SK-N-SH (cell line): ENCODE data around the gene NEK5. TPM values are rescaled to one million over a fixed set of nuclear protein-coding genes. Genes with fewer than 3 reads are reported as not detected.

Source experiments
- CTCF ChIP-seq: fragments of 200-600 bp; sonication (generic); IDR thresholded peaks from 2 replicates; pipeline ENCODE4 v1.6.1; 2017; ENCODE audit warnings: antibody characterized with exemption, mild to moderate bottlenecking, moderate library complexity
- GABPA ChIP-seq: IDR thresholded peaks from 2 replicates; pipeline ENCODE4 v1.4.0; 2012; ENCODE audit warnings: low read depth, mild to moderate bottlenecking
- PBX3 ChIP-seq: IDR thresholded peaks from 2 replicates; pipeline ENCODE4; 2012
- REST ChIP-seq: IDR thresholded peaks from 2 replicates; pipeline ENCODE4 v1.6.1; 2012; ENCODE audit warnings: mild to moderate bottlenecking, low read depth, low read length, moderate library complexity
- polyA plus RNA-seq, 3 experiments: library from polyadenylated mRNA; depleted of rRNA; stranded (reverse); fragments of >200 nt; gene quantifications; 2 replicates each; pipeline ENCODE4 v1.2.3, GENCODE V29; 2012

The NEK5 gene
- polyA plus RNA-seq, 1 of the 3 experiments (the other 2 are of a cell fraction) = 0.07 TPM

GRCh38 chr13:51988988-51989618 is 139.8 kb downstream of the NEK5 start (continued):
- no peak for TF ChIP-seq REST
- TF ChIP-seq GABPA = no peak
- TF ChIP-seq CTCF = no peak
- TF ChIP-seq PBX3 = no peak
- TF ChIP-seq, all 33 proteins: peak for 0

Other genes starting within 250 kb of the NEK5 start
- 4.4 and 5.1 TPM in 2 replicates for gene ATP7B, start 117.6 kb downstream of the NEK5 start, polyA plus RNA-seq (2012; rRNA removed)
- 5.0 and 8.6 TPM in 2 replicates for gene ALG11, start 116.7 kb downstream of the NEK5 start, polyA plus RNA-seq (2012; rRNA removed)
- 5.1 and 7.0 TPM in 2 replicates for gene UTP14C, start 104.4 kb downstream of the NEK5 start, polyA plus RNA-seq (2012; rRNA removed)
- gene NEK3, start 30.5 kb upstream of the NEK5 start, polyA plus RNA-seq (2012; rRNA removed) = 12.7 and 19.5 TPM in 2 replicates